Measurements from ENCODE around the gene IL17RE. TPM values are rescaled to one million over a fixed set of nuclear protein-coding genes. Genes with fewer than 3 reads are reported as not detected.

The IL17RE gene
- total and polyA plus RNA-seq, 2 donors (not counting 3 experiments of a cell fraction or from before 2014, with no cell fraction given) = 1.2 to 1.3 TPM

GRCh38 chr3:9942164-9942563 is 39.5 kb downstream of the IL17RE start:
- H3K4me2 ChIP-seq (ENCODE audit: insufficient read depth, low read length) = no peak overlapping the region
- H3K27me3 ChIP-seq (ENCODE audit: control insufficient read depth in 2 of 2, insufficient read depth in 2 of 2, low read length in 2 of 2) = no peaks in the 10 kb centered on the region
- no peaks in the 10 kb centered on the region for H3K4me1 ChIP-seq (ENCODE audit: control insufficient read depth, extremely low read depth, insufficient read depth, low read length)
- H3K27ac ChIP-seq (ENCODE audit: insufficient read depth, low read depth, low read length) = no peak overlapping the region
- no TSS peak for BruUV-seq (replicated peaks)
- no peak for TF ChIP-seq FOS (IDR thresholded peaks at IDR 0.05; ENCODE audit: borderline replicate concordance, insufficient read depth, low read length)
- TF ChIP-seq POLR2A (IDR thresholded peaks at IDR 0.05; ENCODE audit: low read depth, low read length) = no peak
- TF ChIP-seq CTCF (IDR thresholded peaks at IDR 0.05; ENCODE audit: extremely low read depth in 1 of 2, insufficient read depth in 1 of 2, low read depth in 1 of 2, low read length in 2 of 2) = no peak
- no peak for TF ChIP-seq MAX (IDR thresholded peaks at IDR 0.05; ENCODE audit: insufficient read depth, insufficient read length)
- TF ChIP-seq EZH2 (IDR thresholded peaks at IDR 0.05; ENCODE audit: borderline replicate concordance, low read depth, low read length, severe bottlenecking) = no peak
- no peak for TF ChIP-seq POLR2AphosphoS5 (IDR thresholded peaks at IDR 0.05; ENCODE audit: insufficient read depth, low read depth, low read length)
- no peak for TF ChIP-seq MYC (IDR thresholded peaks at IDR 0.05; ENCODE audit: low read depth, low read length)
- no peak for TF ChIP-seq JUN (IDR thresholded peaks at IDR 0.05; ENCODE audit: borderline replicate concordance, insufficient read depth, insufficient read length, low read depth)
- no peak for TF ChIP-seq GATA2 (IDR thresholded peaks at IDR 0.05; ENCODE audit: insufficient read depth, insufficient read length, low read depth, low read length)
- dilution Hi-C loops (cut with MboI; ENCODE audit: extremely low pct_ligation_motif_present, low sequenced_read_pairs) (no loop called here), intact Hi-C loops (cut with micrococcal nuclease) (no loop called here)
- DNase-seq (ENCODE audit: low read depth, low spot score) (no peak), FAIRE-seq (no peak)
- H4K20me1 ChIP-seq (replicated peaks; ENCODE audit: control insufficient read depth, extremely low read depth, insufficient read depth, low read length) = no peaks in the 10 kb centered on the region
- no peaks in the 10 kb centered on the region for H3K9me1 ChIP-seq (replicated peaks; ENCODE audit: control insufficient read depth, extremely low read depth, insufficient read depth, low read length)
- peaks cover 0 to 9% of the 10 kb centered on the region in 2 experiments for H3K36me3 ChIP-seq (ENCODE audit: control insufficient read depth in 2 of 2, extremely low read depth in 1 of 2, insufficient read depth in 2 of 2, low read length in 2 of 2)
- no peak overlapping the region for H3K4me3 ChIP-seq (replicated peaks in 1 of 3; ENCODE audit: insufficient read depth in 1 of 3, low read depth in 1 of 3, low read length in 3 of 3)
- ChIA-PET POLR2A (interaction anchor here (0.6 to 0.7 kb wide), 2 partner anchors 41 to 581 kb away, joined by 3 to 5 read pairs; no protein-coding TSS in a partner anchor), CTCF (interaction anchor here (0.6 to 2.3 kb wide), 4 partner anchors 9 to 93 kb away, joined by 3 to 12 read pairs (median 4); partner anchors contain the start of gene CRELD1)
- H2AFZ ChIP-seq (ENCODE audit: low read depth, low read length) = no peak overlapping the region
- H3K9me3 ChIP-seq (replicated peaks; ENCODE audit: control insufficient read depth, insufficient read depth, low read length) = no peaks in the 10 kb centered on the region
- no peaks in the 10 kb centered on the region for H3K79me2 ChIP-seq (ENCODE audit: control insufficient read depth, insufficient read depth, low read length)
- H3K9ac ChIP-seq (replicated peaks; ENCODE audit: extremely low read depth, insufficient read depth, low read length) = no peak overlapping the region
